ENCODE measurements around the gene SLC22A4.

DNA sequence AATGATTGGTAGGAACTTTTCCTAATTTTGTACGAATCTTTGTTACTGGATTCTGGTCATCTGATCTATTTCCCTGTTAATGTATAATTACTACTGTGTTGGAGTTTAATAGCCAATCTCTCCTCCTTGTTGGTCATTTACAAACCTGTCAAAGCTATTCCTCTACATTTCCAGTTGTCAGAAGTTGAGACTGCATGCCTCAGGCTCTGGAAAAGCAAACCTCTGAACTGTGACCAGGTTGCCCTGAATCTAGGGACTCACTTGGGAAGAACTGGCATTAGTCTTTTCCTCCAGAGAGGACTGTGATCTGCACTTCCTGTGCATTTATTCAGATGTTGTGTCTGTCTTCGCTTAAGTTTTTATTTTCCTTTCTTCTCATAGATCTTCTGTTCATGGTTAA is 20.6 kb upstream of the SLC22A4 start:
- TF ChIP-seq EZH2 (IDR thresholded peaks at IDR 0.05; ENCODE audit: insufficient read depth, poor library complexity, severe bottlenecking) (no peak), EZH2phosphoT487 (IDR thresholded peaks at IDR 0.05; ENCODE audit: insufficient read depth, low read depth) (no peak)

Data from GM23248 (cell line).